Measurements from ENCODE around the gene PRPH.

GRCh38 chr12:49327887-49328286 is 32.9 kb downstream of the PRPH start:
- TF ChIP-seq CTCF (IDR thresholded peaks at IDR 0.05) (no peak), POLR2A (IDR thresholded peaks at IDR 0.05) (no peak), POLR2AphosphoS5 (IDR thresholded peaks at IDR 0.05; ENCODE audit: insufficient read depth in 1 of 2, low read depth in 1 of 2) (no peak)

All from vagina (tissue), 2 donors.